HG02623 (cell line): ENCODE measurements around the gene DPP7.

Experiments used
- ATAC-seq: cut with Tn5 transposase; IDR thresholded peaks from one replicate; pipeline ENCODE4 v1.9.1; 2021; ENCODE audit warnings: moderate library complexity; ENCODE audit not compliant: unreplicated experiment

Gene DPP7

DNA sequence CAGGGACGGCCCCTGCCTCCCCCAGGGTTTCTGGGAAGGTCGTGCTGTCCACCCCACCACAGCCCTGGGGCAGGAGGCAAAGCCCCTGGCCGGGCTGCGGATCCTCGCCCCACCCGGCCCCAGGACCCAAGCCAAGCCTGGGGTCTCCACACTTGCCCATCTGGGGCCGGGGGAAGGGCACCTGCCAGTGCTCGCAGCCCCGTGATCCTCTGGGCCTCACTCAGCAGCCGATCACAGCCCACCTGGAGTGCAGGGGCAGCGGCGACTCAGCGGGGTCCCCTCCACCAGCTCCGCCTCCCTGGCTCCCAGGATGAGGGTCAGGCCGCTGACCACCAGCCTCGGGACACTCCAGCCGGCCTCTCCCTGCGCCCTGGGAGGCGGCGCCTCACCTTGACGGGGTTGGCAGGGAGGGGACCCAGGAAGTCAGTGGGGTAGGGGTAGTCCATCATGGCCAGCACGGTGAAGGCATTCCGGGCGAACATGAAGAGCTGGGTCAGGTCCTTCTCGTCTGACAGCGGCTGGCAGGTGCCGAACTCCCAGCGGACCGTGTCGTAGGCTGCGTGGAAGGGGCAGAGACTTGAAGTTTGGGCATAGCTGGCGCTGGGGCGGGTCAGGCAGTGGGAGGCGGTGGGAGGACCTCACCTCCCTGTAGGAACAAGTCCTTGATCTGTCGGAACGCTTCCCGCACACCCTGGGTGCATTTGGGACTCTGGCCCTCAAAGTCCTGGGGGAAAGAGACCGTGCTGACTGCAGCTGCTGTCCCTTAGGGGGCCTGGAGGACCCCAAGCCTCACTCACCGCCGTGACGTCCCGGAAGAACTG lies 1.8 kb downstream of the DPP7 start:
- ATAC-seq: no peak

DNA sequence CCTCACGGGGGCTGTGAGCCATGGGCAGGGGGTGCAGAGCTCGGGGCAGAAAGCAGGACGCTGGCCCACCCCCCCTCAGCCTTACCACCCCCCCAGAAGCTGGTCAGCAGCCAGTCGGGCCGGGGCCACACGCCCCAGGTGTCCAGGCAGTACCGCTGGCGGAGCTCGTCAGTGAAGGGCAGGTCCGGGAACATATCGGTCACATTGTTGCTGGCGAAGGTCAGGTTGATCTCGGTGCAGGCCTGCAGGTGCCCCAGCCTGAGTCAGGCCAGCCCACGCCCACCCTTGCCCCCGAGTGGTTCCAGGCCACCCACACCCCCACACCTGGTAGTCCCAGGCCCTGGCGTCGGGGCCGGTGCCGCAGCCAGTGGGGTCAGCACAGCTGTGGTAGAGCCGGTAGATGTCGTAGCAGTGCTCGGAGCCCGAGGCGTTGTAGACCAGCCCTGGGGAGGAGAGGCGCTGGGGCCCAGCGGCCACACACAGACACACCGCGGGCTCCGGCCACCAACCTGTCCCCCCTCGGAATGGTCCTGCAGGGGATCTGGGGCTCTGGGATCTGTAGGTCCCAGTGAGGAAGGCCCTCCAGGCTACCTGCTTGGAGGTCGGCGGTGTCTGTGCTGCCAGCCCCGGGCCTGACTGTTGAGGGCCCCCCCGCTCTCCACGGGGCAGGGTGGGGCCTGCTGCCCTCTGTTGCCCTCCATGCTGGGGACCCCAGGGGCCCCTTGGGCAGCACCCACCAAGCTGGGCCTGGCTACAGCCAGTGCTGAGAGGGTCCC lies 2.6 kb downstream of the DPP7 start:
- ATAC-seq: no peak

DNA sequence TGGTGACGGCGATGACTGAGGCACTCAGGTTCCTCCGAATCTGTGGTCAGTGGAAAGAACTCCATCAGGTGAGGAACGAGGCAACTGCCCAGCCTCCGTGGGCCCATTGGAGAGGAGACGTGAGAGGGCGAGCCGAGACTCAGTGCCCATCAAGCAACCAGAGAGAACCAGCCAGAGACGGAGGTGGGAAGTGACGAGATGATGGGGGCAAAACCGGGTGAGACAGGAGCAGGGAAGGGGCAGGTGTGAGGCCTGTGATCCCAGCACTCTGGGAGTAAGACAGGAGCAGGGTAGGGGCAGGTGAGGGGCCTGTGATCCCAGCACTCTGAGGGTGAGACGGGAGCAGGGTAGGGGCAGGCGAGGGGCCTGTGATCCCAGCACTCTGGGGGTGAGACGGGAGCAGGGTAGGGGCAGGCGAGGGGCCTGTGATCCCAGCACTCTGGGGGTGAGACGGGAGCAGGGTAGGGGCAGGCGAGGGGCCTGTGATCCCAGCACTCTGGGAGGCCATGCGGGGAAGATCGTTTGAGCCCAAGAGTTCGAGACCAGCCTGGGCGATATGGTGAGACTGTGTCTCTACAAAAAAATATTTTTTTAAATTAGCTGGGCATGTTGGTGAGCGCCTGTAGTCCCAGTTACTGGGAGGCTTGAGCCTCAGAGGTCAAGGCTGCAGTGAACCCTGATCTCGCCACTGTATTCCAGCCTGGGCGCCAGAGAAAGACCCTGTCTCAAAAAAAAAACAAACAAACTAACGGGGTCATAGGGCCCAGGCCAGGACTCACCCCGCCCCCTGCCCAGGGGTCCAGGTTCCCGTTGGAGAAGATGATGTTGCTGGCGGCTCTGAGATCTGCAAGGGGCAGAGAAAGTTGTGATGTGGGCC lies 3.4 kb downstream of the DPP7 start:
- ATAC-seq: no peak

DNA sequence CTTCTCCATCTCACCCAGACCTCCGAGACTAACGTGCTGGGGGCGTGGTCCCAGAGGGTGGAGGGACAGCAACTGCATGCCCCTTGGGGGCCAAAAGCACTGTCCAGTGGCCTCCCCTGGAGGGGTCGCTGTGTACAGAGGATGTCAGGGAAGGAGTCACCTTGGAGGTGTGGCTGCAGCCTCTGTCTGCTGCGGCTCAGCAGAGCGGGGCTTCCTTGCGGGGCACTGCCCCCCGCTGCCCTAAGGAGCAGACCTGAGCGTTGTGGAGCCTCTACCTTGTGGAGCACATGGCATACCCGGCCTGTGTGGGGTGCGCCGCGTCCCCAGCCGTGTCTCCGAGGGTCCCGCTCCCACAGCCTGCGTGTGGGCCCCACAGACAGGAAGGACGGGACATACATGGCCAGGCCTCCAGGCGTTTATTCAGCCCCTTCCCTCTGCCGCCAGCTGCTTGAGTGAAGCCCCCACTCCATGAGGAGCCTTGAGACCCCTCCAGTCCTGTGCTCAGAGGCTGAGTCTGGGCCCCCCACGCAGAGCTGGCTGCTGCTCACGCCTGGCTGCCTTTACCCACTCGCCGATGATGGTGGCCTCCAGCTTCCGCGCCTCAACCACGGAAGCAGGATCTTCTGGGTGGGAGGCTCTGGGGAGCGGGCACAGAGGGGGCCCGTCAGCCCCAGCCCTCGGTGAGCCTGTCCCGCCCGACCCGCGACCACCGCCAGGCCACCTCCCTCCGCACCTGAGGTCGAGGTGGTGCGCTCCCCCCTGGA lies 4.2 kb downstream of the DPP7 start:
- ATAC-seq: no peak

DNA sequence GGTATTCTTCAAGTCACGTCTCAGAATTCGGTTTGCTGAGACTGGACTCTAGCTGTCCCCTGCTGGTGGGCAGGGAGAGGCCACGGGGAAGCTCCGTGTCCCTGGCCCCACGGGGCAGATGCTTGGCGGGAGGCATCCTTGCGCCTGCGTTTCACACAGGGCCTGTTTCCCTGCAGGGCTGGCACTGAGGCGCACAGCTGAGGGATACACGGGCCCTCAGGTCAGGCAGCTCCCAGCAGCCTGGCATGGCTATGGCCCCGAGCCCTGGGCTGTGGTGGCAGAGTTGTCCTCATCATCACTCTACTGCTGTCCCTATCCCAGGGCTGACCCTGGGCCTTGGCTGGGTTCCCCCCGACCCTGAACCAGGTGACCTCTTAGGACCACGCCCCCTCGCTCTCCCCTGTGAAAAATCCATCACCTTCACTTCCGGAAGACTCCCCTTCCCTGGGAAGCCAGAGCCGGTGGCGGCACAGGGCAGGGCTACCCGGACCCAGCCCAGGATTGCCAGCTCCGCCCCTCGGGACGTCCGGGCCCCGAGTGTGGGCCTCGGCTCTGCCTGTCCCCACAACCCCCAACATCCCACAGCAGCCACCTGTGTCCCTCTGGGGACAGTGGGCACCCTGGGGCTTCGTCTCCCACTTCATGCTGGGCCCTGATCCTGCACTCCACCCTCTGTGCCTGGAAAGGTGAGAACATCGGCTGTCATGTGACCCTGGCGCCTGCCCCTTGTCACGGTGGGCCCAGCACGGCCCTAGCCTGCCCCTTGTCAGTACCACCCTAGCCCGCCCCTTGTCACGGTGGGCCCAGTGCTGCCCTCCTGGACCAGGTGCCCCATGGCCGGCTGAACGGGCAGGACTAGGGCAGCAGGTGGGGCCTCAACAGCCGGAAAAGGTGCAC lies 5.0 kb downstream of the DPP7 start:
- ATAC-seq: no peak

DNA sequence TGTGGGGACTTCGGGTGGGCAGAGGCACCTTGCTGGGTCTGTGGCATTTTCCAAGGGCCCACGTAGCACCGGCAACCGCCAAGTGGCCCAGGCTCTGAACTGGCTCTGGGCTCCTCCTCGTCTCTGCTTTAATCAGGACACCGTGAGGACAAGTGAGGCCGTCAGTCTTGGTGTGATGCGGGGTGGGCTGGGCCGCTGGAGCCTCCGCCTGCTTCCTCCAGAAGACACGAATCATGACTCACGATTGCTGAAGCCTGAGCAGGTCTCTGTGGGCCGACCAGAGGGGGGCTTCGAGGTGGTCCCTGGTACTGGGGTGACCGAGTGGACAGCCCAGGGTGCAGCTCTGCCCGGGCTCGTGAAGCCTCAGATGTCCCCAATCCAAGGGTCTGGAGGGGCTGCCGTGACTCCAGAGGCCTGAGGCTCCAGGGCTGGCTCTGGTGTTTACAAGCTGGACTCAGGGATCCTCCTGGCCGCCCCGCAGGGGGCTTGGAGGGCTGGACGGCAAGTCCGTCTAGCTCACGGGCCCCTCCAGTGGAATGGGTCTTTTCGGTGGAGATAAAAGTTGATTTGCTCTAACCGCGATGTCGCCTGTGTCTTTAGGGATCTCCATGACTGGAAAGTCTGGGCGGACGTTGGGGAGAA lies 5.8 kb downstream of the DPP7 start:
- no peak for ATAC-seq

DNA sequence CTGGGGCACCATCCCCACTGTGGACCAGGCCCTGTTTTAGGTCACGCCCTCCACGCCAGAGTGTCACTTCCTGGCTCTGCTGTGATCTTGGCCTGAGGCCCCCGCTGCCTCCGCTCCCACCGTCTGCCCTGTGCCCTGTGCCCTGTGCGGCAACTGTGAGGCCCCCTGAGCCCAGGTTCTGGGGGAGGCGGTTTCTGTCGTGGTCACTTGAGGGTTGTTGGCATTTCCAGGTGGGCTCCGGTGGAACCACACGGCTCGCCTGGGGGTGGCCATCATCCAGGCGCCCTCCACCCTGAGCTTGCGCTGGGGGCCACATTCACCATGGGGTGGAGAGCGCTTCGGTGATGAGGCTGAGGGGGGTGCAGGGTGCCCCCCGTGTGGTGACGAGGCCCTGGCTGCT lies 6.6 kb downstream of the DPP7 start:
- no peak for ATAC-seq

DNA sequence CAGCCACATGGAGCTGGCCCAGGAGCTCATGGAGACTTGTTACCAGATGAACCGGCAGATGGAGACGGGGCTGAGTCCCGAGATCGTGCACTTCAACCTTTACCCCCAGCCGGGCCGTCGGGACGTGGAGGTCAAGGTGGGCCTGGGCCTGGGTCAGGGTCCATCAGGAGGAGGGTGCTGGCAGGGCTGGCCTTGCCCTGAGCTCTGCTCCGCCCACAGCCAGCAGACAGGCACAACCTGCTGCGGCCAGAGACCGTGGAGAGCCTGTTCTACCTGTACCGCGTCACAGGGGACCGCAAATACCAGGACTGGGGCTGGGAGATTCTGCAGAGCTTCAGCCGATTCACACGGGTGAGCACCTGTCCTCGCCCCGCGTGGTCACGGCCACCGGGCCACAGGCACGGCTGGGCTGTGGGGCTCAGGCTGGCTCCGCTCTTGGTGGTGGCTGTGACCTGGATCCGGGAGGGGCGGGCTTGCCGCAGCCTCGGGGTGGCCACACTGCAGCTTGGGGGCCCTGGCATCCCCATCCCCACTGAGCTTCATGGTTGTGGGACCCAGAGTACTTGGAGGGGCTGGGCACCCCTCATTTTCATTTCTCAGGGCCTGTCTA lies 7.1 kb downstream of the DPP7 start:
- no peak for ATAC-seq

DNA sequence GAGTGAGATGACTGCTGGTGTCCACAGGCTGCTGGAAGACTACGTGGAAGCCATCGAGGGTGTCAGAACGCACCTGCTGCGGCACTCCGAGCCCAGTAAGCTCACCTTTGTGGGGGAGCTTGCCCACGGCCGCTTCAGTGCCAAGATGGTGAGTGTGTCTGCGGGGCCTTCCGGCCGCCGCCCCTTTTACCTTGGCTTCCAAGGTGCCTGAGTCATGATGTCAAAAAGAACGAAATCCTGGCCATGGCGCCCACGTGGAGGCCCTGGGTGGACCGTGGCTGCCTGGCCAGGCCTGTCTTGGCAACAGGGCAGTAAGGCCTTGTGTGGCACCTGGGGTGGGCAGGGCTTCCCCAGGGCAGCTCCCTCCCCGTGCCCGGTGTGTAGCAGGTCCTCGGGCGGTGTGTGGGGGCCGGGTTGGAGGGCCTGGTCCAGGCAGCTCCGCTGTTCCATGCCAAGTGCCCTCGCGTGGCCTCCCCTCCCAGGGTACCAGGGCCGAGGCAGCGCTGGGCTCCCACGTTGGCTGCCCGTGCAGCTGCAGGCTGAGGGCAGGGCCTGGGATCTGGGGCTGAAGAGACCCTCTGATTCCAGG lies 7.8 kb downstream of the DPP7 start:
- ATAC-seq: no peak

DNA sequence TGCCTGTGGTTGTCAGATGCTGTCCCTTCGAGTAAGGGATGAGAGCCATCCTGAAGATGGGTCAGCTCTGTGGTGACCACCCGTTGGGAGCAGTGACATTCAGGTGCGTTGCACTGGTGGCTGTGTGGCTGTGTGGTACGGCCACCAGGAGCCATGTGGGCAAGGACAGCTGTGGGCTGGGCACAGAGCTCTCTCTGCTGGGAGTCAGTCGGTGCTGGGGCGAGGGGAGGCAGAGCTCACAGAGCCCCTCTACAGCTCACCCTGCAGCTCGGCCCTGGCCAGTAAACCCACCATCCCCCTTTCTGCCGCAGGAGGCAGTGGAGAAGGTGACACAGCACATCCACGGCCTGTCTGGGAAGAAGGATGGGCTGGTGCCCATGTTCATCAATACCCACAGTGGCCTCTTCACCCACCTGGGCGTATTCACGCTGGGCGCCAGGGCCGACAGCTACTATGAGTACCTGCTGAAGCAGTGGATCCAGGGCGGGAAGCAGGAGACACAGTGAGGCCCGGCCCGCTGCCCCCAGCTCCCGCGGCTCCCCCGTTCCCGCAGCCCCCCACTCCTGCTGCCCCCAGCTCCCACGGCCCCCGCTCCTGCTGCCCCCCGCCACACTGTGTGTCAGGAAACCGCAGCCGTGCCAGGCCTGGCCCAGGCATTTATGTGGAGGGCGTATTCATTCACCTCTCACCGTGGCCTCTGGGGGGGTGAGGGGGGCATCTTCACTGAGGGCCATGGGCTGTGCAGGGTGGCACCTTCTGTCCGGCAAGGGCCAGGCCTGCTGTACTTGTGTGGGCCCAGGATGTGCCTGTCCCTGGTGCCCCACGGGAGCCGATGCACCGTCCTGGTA lies 8.5 kb downstream of the DPP7 start:
- ATAC-seq: no peak

DNA sequence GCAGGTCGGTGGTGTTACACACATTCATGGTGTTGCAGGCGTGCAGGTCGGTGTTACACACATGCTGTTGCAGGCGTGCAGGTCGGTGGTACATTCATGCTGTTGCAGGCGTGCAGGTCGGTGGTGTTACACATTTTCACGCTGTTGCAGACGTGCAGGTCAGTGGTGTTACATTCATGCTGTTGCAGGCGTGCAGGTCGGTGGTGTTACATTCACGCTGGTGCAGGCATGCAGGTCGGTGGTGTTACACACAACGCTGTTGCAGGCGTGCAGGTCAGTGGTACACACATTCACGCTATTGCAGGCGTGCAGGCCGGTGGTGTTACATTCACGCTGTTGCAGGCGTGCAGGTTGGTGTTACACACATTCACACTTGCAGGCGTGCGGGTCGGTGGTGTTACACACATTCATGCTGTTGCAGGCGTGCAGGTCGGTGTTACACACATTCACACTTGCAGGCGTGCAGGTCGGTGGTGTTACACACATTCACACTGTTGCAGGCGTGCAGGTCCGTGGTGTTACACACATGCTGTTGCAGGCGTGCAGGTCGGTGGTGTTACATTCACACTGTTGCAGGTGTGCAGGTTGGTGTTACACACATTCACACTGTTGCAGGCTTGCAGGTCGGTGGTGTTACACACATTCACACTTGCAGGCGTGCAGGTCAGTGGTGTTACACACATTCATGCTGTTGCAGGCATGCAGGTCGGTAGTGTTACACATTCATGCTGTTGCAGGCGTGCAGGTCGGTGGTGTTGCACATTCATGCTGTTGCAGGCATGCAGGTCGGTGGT lies 11.1 kb downstream of the DPP7 start:
- ATAC-seq: no peak

DNA sequence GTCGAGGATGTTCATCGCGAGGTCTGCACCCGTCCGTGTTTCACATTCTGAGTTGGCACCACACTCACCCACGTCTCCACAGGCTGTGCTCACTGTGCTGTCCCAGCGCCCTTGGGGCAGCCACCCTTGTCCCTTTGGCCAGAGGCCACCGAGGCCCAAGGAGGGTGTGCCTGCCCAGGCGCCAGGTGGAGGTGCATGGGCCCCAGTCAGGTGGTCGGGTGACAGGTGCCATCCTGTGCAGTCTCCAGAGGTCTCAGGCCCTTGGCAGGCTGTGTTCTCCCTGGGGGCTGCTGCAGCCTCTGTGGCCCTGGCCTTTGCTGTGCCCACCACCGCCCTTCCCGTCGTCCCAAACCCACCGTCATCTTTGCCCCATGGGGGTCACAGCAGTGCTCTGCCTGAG lies 15.3 kb downstream of the DPP7 start:
- no peak for ATAC-seq

DNA sequence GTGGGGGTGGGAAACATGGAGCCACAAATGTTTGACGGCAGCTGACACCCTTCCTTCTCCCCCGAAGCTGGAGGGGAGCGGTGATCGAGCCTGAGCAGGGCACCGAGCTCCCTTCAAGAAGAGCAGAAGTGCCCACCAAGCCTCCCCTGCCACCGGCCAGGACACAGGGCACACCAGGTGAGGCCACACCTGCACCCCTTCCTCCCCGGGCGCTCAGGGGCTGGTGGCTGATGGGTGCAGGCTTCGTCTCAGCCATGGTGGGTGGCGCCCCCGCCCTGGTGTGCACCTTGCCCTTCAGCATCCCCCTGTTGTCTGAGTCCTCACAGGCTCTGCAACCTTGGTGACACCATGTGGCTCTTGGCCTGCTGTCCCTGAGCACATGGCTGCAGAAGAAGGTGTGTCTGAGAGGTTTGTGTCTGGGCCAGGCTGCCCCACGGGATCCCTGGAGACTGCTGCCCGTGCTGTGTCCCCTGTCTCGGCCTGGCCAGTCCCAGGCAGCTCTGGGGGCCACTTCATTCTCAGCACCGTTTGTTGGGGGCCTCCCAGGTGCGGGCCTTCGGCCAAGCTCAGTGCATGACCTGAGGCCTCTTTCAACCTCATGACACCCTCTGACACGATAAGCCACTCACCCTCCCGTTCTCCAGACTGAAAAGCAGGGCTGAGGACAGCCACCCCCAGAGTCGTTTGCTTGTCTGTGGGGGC lies 16.6 kb downstream of the DPP7 start:
- ATAC-seq: no peak

DNA sequence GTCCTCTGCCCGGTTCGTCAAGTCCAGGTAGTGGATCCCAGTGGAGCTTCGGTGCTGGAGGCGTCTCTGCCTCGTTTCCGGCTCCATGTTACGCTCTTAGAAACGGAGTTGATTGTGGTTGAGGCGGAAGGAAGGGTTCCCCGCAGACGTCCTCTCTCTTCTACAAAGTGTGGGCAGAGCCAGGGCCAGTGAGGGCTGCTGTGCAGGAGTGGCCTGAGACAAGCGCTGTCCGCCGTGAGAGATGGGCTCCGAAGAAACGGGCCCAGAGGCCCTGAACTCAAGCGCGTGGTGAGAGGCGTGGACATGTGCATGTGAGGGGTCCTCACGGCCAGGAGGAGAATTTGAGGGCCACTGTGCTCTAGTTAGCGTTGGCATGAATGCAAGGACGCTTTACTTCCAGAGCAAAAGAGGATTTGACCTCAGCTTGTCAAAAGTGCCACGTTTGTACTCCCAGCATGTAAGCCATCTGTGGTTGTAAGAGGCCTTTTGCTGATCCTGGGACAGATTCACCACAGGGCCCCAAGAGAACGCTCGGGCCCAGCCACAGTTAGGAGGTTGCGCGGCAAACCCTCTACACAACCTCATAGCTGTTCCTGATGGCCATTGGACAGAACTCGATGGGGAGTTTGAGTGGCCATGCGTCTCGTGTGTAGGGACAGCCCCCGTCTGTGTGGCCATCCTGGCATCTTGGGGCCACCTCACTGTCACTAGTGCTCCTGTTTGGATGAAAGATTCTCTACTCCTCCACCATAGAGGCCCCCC lies 17.6 kb downstream of the DPP7 start:
- no peak for ATAC-seq
